HepG2 (cell line): Measurements from ENCODE around the gene MAPK7. TPM values are rescaled to one million over a fixed set of nuclear protein-coding genes. Genes with fewer than 3 reads are reported as not detected.

Source experiments
- KDM5B ChIP-seq: sonication (generic); formaldehyde crosslinking; IDR thresholded peaks from 2 replicates; pipeline ENCODE4 v1.4.0; 2020; ENCODE audit warnings: missing genetic modification reagents, mild to moderate bottlenecking, borderline replicate concordance
- NAIF1 ChIP-seq: sonication (generic); formaldehyde crosslinking; IDR thresholded peaks from 2 replicates; pipeline ENCODE4 v1.5.0; 2020; ENCODE audit warnings: mild to moderate bottlenecking, missing genetic modification reagents, borderline replicate concordance
- RFX5 ChIP-seq: IDR thresholded peaks from 2 replicates; pipeline ENCODE4 v1.6.1; 2011; ENCODE audit warnings: low read depth, low read length, improper control_type of control experiment
- ZNF552 ChIP-seq: sonication (generic); formaldehyde crosslinking; IDR thresholded peaks from 2 replicates; pipeline ENCODE4 v1.9.0; 2022; ENCODE audit warnings: missing genetic modification reagents, mild to moderate bottlenecking, borderline replicate concordance
- microRNA counts: library from miRNA; unstranded; fragments of <30 nt; microRNA quantifications from one replicate; lab custom pipeline; 2015
- microRNA-seq: library from miRNA; unstranded; fragments of <30 nt; microRNA quantifications from one replicate; pipeline ENCODE4, GENCODE V29; 2020
- polyA plus RNA-seq, 8 experiments: library from polyadenylated mRNA; depleted of rRNA in 3 of 8; stranded (reverse) in 7 of 8; unstranded in 1 of 8; fragments of >200 nt; fragmentation: Illumina TruSeq in 4 of 8; extraction: Trizol in 4 of 8; gene quantifications; 2 replicates each; pipeline versions ENCODE4 v1.2.1 to v1.2.3, GENCODE V29; 2011 to 2016; ENCODE audit warnings: low read depth in 4 of 8, missing spikeins in 1 of 8, mixed read lengths in 1 of 8; ENCODE audit not compliant: insufficient read depth in 1 of 8
- small RNA-seq, 3 experiments: library from RNA; depleted of rRNA; stranded (forward); fragments of <200 nt; gene quantifications; one replicate each; pipeline ENCODE3, GENCODE V24; 2012; ENCODE audit warnings: low read depth in 2 of 3, low replicate concordance in 1 of 3; ENCODE audit not compliant: insufficient read length in 3 of 3, insufficient read depth in 2 of 3
- total RNA-seq, 5 experiments: library from RNA; depleted of rRNA; stranded (reverse); fragments of >200 nt; fragmentation: Illumina TruSeq; extraction: Trizol; gene quantifications; 2 replicates each; pipeline ENCODE4 v1.2.3, GENCODE V29; 2016; ENCODE audit warnings: low read depth in 1 of 5
- TF ChIP-seq, protein P1 (sequence below): sonication (generic); formaldehyde crosslinking; IDR thresholded peaks from 2 replicates; pipeline ENCODE4 v1.4.0; 2020; ENCODE audit warnings: missing genetic modification reagents

Gene MAPK7
- total and polyA plus RNA-seq, 2 of the 13 experiments (the other 11 are each of a cell fraction or from before 2014, with no cell fraction given), result 2.9 to 5.9 TPM

DNA sequence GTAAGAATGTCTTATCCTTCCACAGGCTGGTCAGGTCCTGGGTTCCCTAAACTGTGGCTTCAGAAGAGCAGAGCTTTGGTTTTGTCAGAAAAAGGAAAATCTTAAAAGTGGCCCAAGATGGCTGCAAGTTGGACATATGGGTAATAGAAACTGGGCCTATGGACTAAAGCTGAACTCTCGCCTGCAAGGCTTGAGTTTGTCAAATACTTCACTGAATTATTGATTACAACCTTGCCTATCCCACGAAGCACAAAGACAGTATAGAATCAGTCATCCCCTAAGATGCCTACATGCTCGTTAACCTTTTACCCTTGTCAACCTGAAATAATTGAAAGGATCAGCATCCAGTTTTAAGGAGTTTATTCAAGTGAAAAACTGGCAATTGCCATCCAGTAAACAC is 53.4 kb downstream of the MAPK7 start (continued):
- TF ChIP-seq, protein P1, sequence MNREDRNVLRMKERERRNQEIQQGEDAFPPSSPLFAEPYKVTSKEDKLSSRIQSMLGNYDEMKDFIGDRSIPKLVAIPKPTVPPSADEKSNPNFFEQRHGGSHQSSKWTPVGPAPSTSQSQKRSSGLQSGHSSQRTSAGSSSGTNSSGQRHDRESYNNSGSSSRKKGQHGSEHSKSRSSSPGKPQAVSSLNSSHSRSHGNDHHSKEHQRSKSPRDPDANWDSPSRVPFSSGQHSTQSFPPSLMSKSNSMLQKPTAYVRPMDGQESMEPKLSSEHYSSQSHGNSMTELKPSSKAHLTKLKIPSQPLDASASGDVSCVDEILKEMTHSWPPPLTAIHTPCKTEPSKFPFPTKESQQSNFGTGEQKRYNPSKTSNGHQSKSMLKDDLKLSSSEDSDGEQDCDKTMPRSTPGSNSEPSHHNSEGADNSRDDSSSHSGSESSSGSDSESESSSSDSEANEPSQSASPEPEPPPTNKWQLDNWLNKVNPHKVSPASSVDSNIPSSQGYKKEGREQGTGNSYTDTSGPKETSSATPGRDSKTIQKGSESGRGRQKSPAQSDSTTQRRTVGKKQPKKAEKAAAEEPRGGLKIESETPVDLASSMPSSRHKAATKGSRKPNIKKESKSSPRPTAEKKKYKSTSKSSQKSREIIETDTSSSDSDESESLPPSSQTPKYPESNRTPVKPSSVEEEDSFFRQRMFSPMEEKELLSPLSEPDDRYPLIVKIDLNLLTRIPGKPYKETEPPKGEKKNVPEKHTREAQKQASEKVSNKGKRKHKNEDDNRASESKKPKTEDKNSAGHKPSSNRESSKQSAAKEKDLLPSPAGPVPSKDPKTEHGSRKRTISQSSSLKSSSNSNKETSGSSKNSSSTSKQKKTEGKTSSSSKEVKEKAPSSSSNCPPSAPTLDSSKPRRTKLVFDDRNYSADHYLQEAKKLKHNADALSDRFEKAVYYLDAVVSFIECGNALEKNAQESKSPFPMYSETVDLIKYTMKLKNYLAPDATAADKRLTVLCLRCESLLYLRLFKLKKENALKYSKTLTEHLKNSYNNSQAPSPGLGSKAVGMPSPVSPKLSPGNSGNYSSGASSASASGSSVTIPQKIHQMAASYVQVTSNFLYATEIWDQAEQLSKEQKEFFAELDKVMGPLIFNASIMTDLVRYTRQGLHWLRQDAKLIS, result no peak
- TF ChIP-seq NAIF1 (no peak), KDM5B (CRISPR knock-in tag) (no peak), ZNF552 (CRISPR knock-in tag) (no peak), RFX5 (no peak)
- TF ChIP-seq, all 625 proteins: peak for 0

MicroRNA genes within 50 kb of the gene (microRNA counts, 767-probe panel; counts per million panel counts)
- microRNA hsa-miR-1180 (lab: Ali Mortazavi, UCI), result 44,825 counts per million, percentile 60 among the panel's probes with 10 or more counts

Small RNA genes within 50 kb of the gene (microRNA-seq; reads per million reads assigned to microRNA genes)
- 521 reads per million, percentile 84 among the genes with 10 or more reads in this experiment for gene MIR1180

Small RNA genes within 50 kb of the gene (small RNA-seq; reads per million reads assigned to genes)
- 0 to 2.9 (median 0.33) reads per million in 3 experiments for gene MIR1180
- 0 reads per million in 3 experiments for gene RF00537

Other genes starting within 250 kb of the MAPK7 start
- 7.8 and 9.3 TPM in 2 replicates for gene EPN2, start 141.1 kb upstream of the MAPK7 start, total RNA-seq (2016; rRNA removed; fragmentation: Illumina TruSeq; extraction: Trizol)
- 17.8 and 19.2 TPM in 2 replicates for gene EPN2, start 141.1 kb upstream of the MAPK7 start, polyA plus RNA-seq (2011; rRNA removed)
- gene B9D1, start 15.8 kb upstream of the MAPK7 start, total RNA-seq (2016; rRNA removed; fragmentation: Illumina TruSeq; extraction: Trizol), result 26.2 and 27.7 TPM in 2 replicates
- gene B9D1, start 15.8 kb upstream of the MAPK7 start, polyA plus RNA-seq (2011; rRNA removed), result 28.7 and 31.1 TPM in 2 replicates
- not detected in 2 replicates for gene MFAP4, start 8.7 kb downstream of the MAPK7 start, total RNA-seq (2016; rRNA removed; fragmentation: Illumina TruSeq; extraction: Trizol)
- gene MFAP4, start 8.7 kb downstream of the MAPK7 start, polyA plus RNA-seq (2011; rRNA removed), result 0.08 and 0.59 TPM in 2 replicates
- gene RNF112, start 32.7 kb downstream of the MAPK7 start, total RNA-seq (2016; rRNA removed; fragmentation: Illumina TruSeq; extraction: Trizol), result not detected in 2 replicates
- gene RNF112, start 32.7 kb downstream of the MAPK7 start, polyA plus RNA-seq (2011; rRNA removed), result 0.01 and 0.05 TPM in 2 replicates
- 38.0 and 67.5 TPM in 2 replicates for gene SLC47A1, start 155.4 kb downstream of the MAPK7 start, total RNA-seq (2016; rRNA removed; fragmentation: Illumina TruSeq; extraction: Trizol)
- 42.1 and 54.0 TPM in 2 replicates for gene SLC47A1, start 155.4 kb downstream of the MAPK7 start, polyA plus RNA-seq (2011; rRNA removed)